ENCODE results near the gene DYSF.

- TF ChIP-seq POLR2A (IDR thresholded peaks at IDR 0.05; ENCODE audit: low read depth) (no peak), CTCF (IDR thresholded peaks at IDR 0.05) (no peak), POLR2AphosphoS5 (IDR thresholded peaks at IDR 0.05) (no peak), EP300 (IDR thresholded peaks at IDR 0.05) (no peak)
Observed at GRCh38 chr2:71679491-71679890, 226.1 kb downstream of the DYSF start.
